WTC11 (cell line): ENCODE results near the gene SMOC2.

ENCODE experiments used
- CBFB ChIP-seq: sonication (generic); formaldehyde crosslinking; IDR thresholded peaks from 2 replicates; pipeline ENCODE4 v1.8.1; 2022; ENCODE audit warnings: mild to moderate bottlenecking, low read depth, missing genetic modification reagents
- ZNF121 ChIP-seq: sonication (generic); formaldehyde crosslinking; IDR thresholded peaks from 2 replicates; pipeline ENCODE4 v1.8.0; 2023; ENCODE audit warnings: missing genetic modification reagents
- TF ChIP-seq, protein P1 (sequence below): fragments of 200-600 bp; IDR thresholded peaks from 2 replicates; pipeline ENCODE4 v1.8.0; 2022; ENCODE audit warnings: antibody characterized with exemption
- TF ChIP-seq, protein P2 (sequence below): sonication (generic); formaldehyde crosslinking; IDR thresholded peaks from 2 replicates; pipeline ENCODE4 v1.8.1; 2023; ENCODE audit warnings: mild to moderate bottlenecking, missing genetic modification reagents, moderate library complexity

DNA sequence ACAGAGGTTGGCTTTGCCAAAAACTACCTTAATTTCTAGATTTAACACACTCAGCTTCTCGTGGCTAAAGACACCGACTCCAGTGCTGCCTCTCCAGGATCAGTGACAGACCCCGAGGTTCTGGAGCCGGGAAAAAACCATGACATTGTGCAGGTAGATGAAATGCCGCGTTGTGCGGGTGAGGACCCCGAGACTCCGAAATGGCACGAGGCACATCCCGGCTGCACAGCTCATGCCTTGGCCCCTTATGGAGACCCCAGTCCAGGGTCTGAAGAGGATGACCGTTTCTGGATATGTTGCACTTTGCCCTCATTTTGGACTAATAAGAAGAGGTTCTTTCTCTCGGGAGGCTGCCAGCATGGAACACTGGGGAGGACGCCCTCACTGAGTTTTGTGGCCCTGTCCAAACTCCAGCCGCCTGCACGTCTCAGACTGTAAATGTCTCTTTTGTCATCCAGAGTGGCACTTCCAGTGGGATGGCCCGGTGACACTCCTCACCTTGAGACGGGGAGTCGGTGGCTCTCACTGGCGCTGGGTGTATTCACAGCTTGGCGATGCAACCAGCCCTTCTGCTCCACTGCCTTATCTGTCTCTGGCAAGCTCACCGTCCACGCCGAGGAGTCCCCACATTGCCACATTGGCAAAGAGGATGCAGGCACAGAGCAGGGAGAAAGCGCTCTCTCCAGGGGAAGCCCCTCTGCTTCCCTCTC is 245.2 kb downstream of the SMOC2 start:
- TF ChIP-seq, protein P1, sequence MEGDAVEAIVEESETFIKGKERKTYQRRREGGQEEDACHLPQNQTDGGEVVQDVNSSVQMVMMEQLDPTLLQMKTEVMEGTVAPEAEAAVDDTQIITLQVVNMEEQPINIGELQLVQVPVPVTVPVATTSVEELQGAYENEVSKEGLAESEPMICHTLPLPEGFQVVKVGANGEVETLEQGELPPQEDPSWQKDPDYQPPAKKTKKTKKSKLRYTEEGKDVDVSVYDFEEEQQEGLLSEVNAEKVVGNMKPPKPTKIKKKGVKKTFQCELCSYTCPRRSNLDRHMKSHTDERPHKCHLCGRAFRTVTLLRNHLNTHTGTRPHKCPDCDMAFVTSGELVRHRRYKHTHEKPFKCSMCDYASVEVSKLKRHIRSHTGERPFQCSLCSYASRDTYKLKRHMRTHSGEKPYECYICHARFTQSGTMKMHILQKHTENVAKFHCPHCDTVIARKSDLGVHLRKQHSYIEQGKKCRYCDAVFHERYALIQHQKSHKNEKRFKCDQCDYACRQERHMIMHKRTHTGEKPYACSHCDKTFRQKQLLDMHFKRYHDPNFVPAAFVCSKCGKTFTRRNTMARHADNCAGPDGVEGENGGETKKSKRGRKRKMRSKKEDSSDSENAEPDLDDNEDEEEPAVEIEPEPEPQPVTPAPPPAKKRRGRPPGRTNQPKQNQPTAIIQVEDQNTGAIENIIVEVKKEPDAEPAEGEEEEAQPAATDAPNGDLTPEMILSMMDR, result no peak
- TF ChIP-seq, protein P2, sequence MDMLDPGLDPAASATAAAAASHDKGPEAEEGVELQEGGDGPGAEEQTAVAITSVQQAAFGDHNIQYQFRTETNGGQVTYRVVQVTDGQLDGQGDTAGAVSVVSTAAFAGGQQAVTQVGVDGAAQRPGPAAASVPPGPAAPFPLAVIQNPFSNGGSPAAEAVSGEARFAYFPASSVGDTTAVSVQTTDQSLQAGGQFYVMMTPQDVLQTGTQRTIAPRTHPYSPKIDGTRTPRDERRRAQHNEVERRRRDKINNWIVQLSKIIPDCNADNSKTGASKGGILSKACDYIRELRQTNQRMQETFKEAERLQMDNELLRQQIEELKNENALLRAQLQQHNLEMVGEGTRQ (CRISPR knock-in tag), result no peak
- TF ChIP-seq ZNF121 (CRISPR knock-in tag) (no peak), CBFB (CRISPR knock-in tag) (no peak)
